Cerebellar nuclear complex (tissue), 1 donor: ENCODE measurements around the gene S100A9.
"Not testable (repeated sequence)": the region's sequence is repeated elsewhere in the genome, so short reads cannot be mapped to it uniquely, and the experiment has no call there.

ENCODE experiments used
- DNase-seq, 2 experiments: peaks; one replicate each; lab custom pipeline; 2025; lab: John Stamatoyannopoulos, UW

S100A9 gene

GRCh38 chr1:153345187-153346076 is 12.2 kb upstream of the S100A9 start:
- no peak for DNase-seq

GRCh38 chr1:153346077-153346723 is 11.5 kb upstream of the S100A9 start:
- DNase-seq = no peak

- DNase-seq = not testable (repeated sequence)
Observed at GRCh38 chr1:153347049-153347448, 10.6 kb upstream of the S100A9 start.

GRCh38 chr1:153347856-153348255 is 9.8 kb upstream of the S100A9 start:
- DNase-seq = no peak

- DNase-seq = no peak
Observed at GRCh38 chr1:153348511-153349362, 8.9 kb upstream of the S100A9 start, which contains the start of gene PGLYRP4. TSS of gene PGLYRP4 (minus strand) at chr1:153348841. CDS start at chr1:153347932, 909 bp downstream.

GRCh38 chr1:153349363-153350320 is 8.0 kb upstream of the S100A9 start:
- no peak for DNase-seq

- DNase-seq = no peak
Observed at GRCh38 chr1:153350321-153350957, 7.2 kb upstream of the S100A9 start.

GRCh38 chr1:153352523-153352922 is 5.1 kb upstream of the S100A9 start:
- peak in 1 of 2 experiments; percentile 2 for DNase-seq

- DNase-seq = no peak
Observed at GRCh38 chr1:153353226-153353947, 4.3 kb upstream of the S100A9 start.

- no peak for DNase-seq
Observed at GRCh38 chr1:153354515-153355193, 3.0 kb upstream of the S100A9 start.

- no peak for DNase-seq
Observed at GRCh38 chr1:153355445-153356071, 2.1 kb upstream of the S100A9 start.

GRCh38 chr1:153356392-153357075 is 1.1 kb upstream of the S100A9 start:
- no peak for DNase-seq

- DNase-seq = no peak
Observed at GRCh38 chr1:153357076-153357852, 390 bp upstream of the S100A9 start.

- no peak for DNase-seq
Observed at GRCh38 chr1:153358691-153358975, 979 bp downstream of the S100A9 start.

GRCh38 chr1:153359241-153359640 is 1.6 kb downstream of the S100A9 start:
- no peak for DNase-seq

- DNase-seq = no peak
Observed at GRCh38 chr1:153360190-153360589, 2.5 kb downstream of the S100A9 start.

- DNase-seq = no peak
Observed at GRCh38 chr1:153360592-153361479, 3.2 kb downstream of the S100A9 start.
